Measurements from ENCODE around the gene SLC35E4. TPM values are rescaled to one million over a fixed set of nuclear protein-coding genes. Genes with fewer than 3 reads are reported as not detected.

Gene SLC35E4
- polyA plus RNA-seq, 1 experiment: 2.8 TPM

DNA sequence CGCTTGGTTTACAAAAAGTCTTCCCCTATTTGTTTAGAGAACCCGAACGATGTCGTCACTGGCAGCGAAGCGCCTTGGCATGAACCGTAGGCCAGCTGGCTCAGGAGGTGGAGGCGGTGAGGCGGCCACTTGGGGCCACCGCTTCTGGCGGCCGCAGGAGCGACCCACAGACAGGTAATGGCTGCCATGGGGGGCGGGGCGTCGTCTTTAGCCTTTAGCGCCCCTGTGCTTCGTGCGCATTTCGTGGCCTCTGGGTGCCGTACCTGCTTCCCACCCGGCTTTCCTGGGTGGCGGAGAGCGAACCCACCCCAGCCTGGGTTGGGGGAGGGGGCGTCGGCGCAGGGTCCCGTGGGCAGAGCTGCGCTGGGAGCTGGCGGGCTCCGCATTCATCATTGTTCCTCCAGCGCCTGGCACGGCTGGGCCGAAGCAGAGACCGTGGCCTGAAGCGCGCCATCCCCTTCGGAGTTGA is 58.6 kb downstream of the SLC35E4 start:
- ChIA-PET CTCF (interaction anchor here (1.0 to 1.6 kb wide), 2 partner anchors 16 to 61 kb away, joined by 3 to 6 read pairs; no protein-coding TSS in a partner anchor), POLR2A (no interaction called here)
- DNase-seq (ENCODE audit: low read depth, low spot score): peak; percentile 2
- Histone ChIP-seq H3K27ac (ENCODE audit: low read depth, low read length) (no peak overlapping the region), H3K27me3 (ENCODE audit: control insufficient read depth, insufficient read depth, low read length) (no peaks in the 10 kb centered on the region), H3K9me3 (ENCODE audit: control insufficient read depth, insufficient read depth, low read length) (no peaks in the 10 kb centered on the region; the same call in 1 of the 2 replicates), H3K4me3 (ENCODE audit: low read depth, low read length) (peak overlapping the region; percentile 70)
- TF ChIP-seq, protein P1, sequence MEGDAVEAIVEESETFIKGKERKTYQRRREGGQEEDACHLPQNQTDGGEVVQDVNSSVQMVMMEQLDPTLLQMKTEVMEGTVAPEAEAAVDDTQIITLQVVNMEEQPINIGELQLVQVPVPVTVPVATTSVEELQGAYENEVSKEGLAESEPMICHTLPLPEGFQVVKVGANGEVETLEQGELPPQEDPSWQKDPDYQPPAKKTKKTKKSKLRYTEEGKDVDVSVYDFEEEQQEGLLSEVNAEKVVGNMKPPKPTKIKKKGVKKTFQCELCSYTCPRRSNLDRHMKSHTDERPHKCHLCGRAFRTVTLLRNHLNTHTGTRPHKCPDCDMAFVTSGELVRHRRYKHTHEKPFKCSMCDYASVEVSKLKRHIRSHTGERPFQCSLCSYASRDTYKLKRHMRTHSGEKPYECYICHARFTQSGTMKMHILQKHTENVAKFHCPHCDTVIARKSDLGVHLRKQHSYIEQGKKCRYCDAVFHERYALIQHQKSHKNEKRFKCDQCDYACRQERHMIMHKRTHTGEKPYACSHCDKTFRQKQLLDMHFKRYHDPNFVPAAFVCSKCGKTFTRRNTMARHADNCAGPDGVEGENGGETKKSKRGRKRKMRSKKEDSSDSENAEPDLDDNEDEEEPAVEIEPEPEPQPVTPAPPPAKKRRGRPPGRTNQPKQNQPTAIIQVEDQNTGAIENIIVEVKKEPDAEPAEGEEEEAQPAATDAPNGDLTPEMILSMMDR (IDR thresholded peaks at IDR 0.05; ENCODE audit: low read depth, low read length): no peak

DNA sequence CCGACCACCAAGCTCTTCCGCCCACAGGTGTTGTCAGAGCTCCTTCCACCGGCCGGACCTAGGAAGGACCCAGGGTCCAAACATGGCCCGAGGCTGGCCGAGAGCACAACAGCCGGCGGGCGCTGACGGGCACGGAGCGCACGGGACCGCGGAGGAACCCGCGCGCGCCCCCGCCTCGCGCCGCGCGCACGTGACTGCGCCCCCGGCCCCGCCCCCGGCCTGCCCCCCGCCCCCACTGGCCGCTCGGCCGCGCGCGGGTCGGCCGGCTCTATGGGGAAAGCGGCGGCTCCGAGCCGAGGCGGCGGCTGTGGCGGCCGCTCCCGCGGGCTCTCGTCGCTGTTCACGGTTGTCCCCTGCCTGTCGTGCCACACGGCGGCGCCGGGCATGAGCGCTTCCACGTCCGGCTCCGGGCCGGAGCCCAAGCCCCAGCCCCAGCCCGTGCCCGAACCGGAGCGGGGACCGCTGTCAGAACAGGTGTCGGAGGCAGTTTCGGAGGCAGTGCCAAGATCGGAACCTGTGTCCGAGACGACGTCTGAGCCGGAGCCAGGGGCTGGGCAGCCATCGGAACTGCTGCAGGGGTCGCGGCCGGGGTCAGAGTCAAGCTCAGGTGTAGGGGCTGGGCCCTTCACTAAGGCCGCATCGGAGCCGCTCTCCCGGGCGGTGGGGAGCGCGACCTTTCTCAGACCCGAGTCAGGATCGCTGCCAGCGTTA is 59.2 kb downstream of the SLC35E4 start, which contains the start of gene OSBP2:
Gene OSBP2, plus strand, starts transcription at position 235 of the 711 bp plus-strand sequence. Its CDS starts 36 bp downstream, at position 271.
- POLR2A ChIA-PET: no interaction called here
- CTCF ChIA-PET: interaction anchor here (1.0 to 1.6 kb wide), 2 partner anchors 17 to 60 kb away, joined by 3 to 6 read pairs; no protein-coding TSS in a partner anchor
- DNase-seq (ENCODE audit: low read depth, low spot score): no peak
- Histone ChIP-seq H3K4me3 (ENCODE audit: low read depth, low read length) (peak within 1 kb of the TSS; percentile 70), H3K9me3 (ENCODE audit: control insufficient read depth, insufficient read depth, low read length) (no peaks in the 10 kb centered on the region; the same call in 1 of the 2 replicates), H3K27me3 (ENCODE audit: control insufficient read depth, insufficient read depth, low read length) (no peaks in the 10 kb centered on the region), H3K27ac (ENCODE audit: low read depth, low read length) (no peak within 1 kb of the TSS)
- TF ChIP-seq, protein P1 (IDR thresholded peaks at IDR 0.05; ENCODE audit: low read depth, low read length): no peak

DNA sequence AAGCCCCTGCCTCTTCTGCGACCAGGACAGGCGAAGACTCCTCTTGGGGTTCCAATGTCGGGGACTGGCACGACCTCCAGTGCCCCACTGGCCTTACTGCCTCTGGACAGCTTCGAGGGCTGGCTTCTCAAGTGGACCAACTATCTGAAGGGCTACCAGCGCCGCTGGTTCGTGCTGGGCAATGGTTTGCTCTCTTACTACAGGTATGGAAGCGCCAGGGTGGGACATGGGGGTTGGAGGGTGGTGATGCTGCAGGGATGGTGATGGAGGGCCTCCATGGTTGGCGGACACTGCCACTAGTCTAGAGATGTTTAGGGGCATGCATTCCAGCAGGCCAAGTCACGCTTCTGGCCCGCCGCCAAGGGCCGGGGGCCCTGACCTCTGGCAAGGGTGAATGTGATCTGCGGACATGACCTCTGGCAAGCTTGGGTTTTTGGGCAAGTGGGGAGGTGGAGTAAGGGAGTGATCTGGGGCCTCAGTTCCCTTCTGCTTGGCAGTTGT is 59.8 kb downstream of the SLC35E4 start:
- no peak for DNase-seq (ENCODE audit: low read depth, low spot score)
- H3K27ac ChIP-seq (ENCODE audit: low read depth, low read length): no peak overlapping the region
- peak overlapping the region; percentile 68 for H3K4me3 ChIP-seq (ENCODE audit: low read depth, low read length)
- POLR2A ChIA-PET: no interaction called here
- no peaks in the 10 kb centered on the region; the same call in 1 of the 2 replicates for H3K9me3 ChIP-seq (ENCODE audit: control insufficient read depth, insufficient read depth, low read length)
- CTCF ChIA-PET: no interaction called here
- no peaks in the 10 kb centered on the region for H3K27me3 ChIP-seq (ENCODE audit: control insufficient read depth, insufficient read depth, low read length)
- TF ChIP-seq, protein P1 (IDR thresholded peaks at IDR 0.05; ENCODE audit: low read depth, low read length): no peak

DNA sequence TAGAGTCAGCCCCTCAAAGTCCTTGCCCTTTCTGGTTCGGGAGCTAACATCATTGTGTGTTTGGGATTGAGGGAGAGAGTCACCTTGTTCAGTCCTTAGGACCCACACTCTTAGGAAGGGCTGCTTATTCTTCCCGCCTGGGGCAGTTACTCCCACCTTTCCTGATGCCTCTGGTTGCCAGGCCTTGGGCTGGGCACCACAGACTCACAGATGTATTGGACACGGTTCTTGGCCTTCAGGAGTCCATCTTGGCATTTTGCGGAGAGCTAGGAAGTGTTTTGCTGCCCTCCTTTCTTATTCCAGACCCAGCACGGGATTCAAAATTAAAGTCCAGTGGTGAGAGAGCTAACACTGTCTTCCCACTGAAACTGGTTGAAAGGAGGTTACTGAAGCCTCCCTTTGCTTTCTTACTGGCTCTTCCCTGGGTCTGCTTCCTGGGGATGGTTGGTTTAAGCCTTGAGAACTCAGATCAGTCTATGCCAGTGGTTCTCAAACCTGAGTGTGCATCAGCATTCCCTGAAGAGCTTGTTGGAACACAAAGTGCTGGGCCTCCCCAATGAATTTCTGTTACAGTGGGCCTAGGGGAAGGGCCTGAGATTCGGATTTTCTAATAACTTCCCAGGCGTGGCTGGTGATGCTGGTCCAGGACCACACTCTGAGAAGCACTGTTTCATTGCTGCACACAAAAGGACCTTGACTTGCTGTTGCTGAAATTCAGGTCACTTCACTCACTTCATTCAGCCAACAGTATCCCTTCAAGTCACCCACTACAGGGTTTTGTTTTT is 60.5 kb downstream of the SLC35E4 start:
- ChIA-PET CTCF (no interaction called here), POLR2A (no interaction called here)
- H3K27me3 ChIP-seq (ENCODE audit: control insufficient read depth, insufficient read depth, low read length): no peaks in the 10 kb centered on the region
- 0 out of 2 replicates have a peak overlapping the region, but pooled peaks have one; percentile 68 for H3K4me3 ChIP-seq (ENCODE audit: low read depth, low read length)
- H3K27ac ChIP-seq (ENCODE audit: low read depth, low read length): no peak overlapping the region
- no peak for DNase-seq (ENCODE audit: low read depth, low spot score)
- TF ChIP-seq, protein P1 (IDR thresholded peaks at IDR 0.05; ENCODE audit: low read depth, low read length): no peak
- no peaks in the 10 kb centered on the region; the same call in 1 of the 2 replicates for H3K9me3 ChIP-seq (ENCODE audit: control insufficient read depth, insufficient read depth, low read length)

Other genes with a start within 250 kb of the SLC35E4 start
- 11.4 and 12.1 TPM in 2 replicates for gene RNF215, start 248.4 kb upstream of the SLC35E4 start, polyA plus RNA-seq (2011; rRNA removed)
- gene SEC14L2, start 238.8 kb upstream of the SLC35E4 start, polyA plus RNA-seq (2011; rRNA removed): 15.8 and 17.7 TPM in 2 replicates
- 4.1 and 4.2 TPM in 2 replicates for gene MTFP1, start 210.0 kb upstream of the SLC35E4 start, polyA plus RNA-seq (2011; rRNA removed)
- gene SEC14L3, start 163.8 kb upstream of the SLC35E4 start, polyA plus RNA-seq (2011; rRNA removed): not detected in 2 replicates
- not detected in 2 replicates for gene SEC14L4, start 130.1 kb upstream of the SLC35E4 start, polyA plus RNA-seq (2011; rRNA removed)
- gene SEC14L6, start 89.0 kb upstream of the SLC35E4 start, polyA plus RNA-seq (2011; rRNA removed): 0.06 and 0.19 TPM in 2 replicates
- gene GAL3ST1, start 61.1 kb upstream of the SLC35E4 start, polyA plus RNA-seq (2011; rRNA removed): 0.06 and 0.14 TPM in 2 replicates
- gene PES1, start 43.9 kb upstream of the SLC35E4 start, polyA plus RNA-seq (2011; rRNA removed): 70.2 and 90.3 TPM in 2 replicates
- gene TCN2, start 28.6 kb upstream of the SLC35E4 start, polyA plus RNA-seq (2011; rRNA removed): 6.6 and 9.1 TPM in 2 replicates
- 13.8 and 14.5 TPM in 2 replicates for gene DUSP18, start 32.1 kb downstream of the SLC35E4 start, polyA plus RNA-seq (2011; rRNA removed)
- gene OSBP2, start 59.1 kb downstream of the SLC35E4 start, polyA plus RNA-seq (2011; rRNA removed): 1.6 and 1.8 TPM in 2 replicates